Medulla oblongata (tissue), 1 donor: ENCODE measurements around the gene ZNF776.
"Not testable (repeated sequence)": the region's sequence is repeated elsewhere in the genome, so short reads cannot be mapped to it uniquely, and the experiment has no call there.

ENCODE experiments used
- DNase-seq: peaks from one replicate; pipeline ENCODE4 v3.0.0-alpha.2; 2015; ENCODE audit errors: extremely low spot score

ZNF776 gene

GRCh38 chr19:57746580-57747471 lies at the start of gene ZNF776:
Gene ZNF776 (plus strand): TSS chr19:57746815. CDS start chr19:57747059, 244 bp downstream.
- peak; percentile 97 for DNase-seq

GRCh38 chr19:57701625-57702024 lies 45.0 kb upstream of the ZNF776 start:
- no peak for DNase-seq

GRCh38 chr19:57706346-57706745 lies 40.3 kb upstream of the ZNF776 start:
- DNase-seq, result no peak

- DNase-seq, result peak; percentile 63
Measured at GRCh38 chr19:57708641-57709361, 37.8 kb upstream of the ZNF776 start, which contains the start of gene ZNF154. Gene ZNF154 (minus strand): TSS chr19:57709204. CDS start chr19:57708971, 233 bp downstream.

- DNase-seq, result no peak
Measured at GRCh38 chr19:57709616-57710015, 37.0 kb upstream of the ZNF776 start.

- no peak for DNase-seq
Measured at GRCh38 chr19:57712222-57712621, 34.4 kb upstream of the ZNF776 start.

- DNase-seq, result no peak
Measured at GRCh38 chr19:57719424-57719823, 27.2 kb upstream of the ZNF776 start.

GRCh38 chr19:57719901-57720519 lies 26.6 kb upstream of the ZNF776 start:
- DNase-seq, result no peak

GRCh38 chr19:57720878-57721277 lies 25.7 kb upstream of the ZNF776 start:
- DNase-seq, result no peak

- peak; percentile 24 for DNase-seq
Measured at GRCh38 chr19:57738320-57738719, 8.3 kb upstream of the ZNF776 start.

- DNase-seq, result not testable (repeated sequence)
Measured at GRCh38 chr19:57738770-57739169, 7.8 kb upstream of the ZNF776 start.

- no peak for DNase-seq
Measured at GRCh38 chr19:57747472-57747807, 825 bp downstream of the ZNF776 start.

GRCh38 chr19:57748029-57748428 lies 1.4 kb downstream of the ZNF776 start:
- DNase-seq, result no peak

GRCh38 chr19:57754091-57754673 lies 7.6 kb downstream of the ZNF776 start:
- no peak for DNase-seq

GRCh38 chr19:57755031-57755430 lies 8.4 kb downstream of the ZNF776 start:
- no peak for DNase-seq

GRCh38 chr19:57757941-57758340 lies 11.3 kb downstream of the ZNF776 start:
- no peak for DNase-seq

- peak; percentile 15 for DNase-seq
Measured at GRCh38 chr19:57759096-57759495, 12.5 kb downstream of the ZNF776 start.

GRCh38 chr19:57769345-57770131 lies 22.9 kb downstream of the ZNF776 start, which contains the start of gene ZNF586:
Gene ZNF586 (plus strand): TSS chr19:57769676. CDS start chr19:57769843, 167 bp downstream.
- peak; percentile 96 for DNase-seq

GRCh38 chr19:57771417-57771816 lies 24.8 kb downstream of the ZNF776 start:
- DNase-seq, result no peak

GRCh38 chr19:57773488-57773887 lies 26.9 kb downstream of the ZNF776 start:
- no peak for DNase-seq

GRCh38 chr19:57776764-57777296 lies 30.2 kb downstream of the ZNF776 start:
- no peak for DNase-seq
